WTC11 (cell line): Measurements from ENCODE around the gene TNC. TPM values are rescaled to one million over a fixed set of nuclear protein-coding genes. Genes with fewer than 3 reads are reported as not detected.

Source experiments
- ATAC-seq: fragments of 200-7000 bp; cut with Tn5 transposase; 2 replicates; pipeline ENCODE4 v1.10.0; 2021; ENCODE audit warnings: mild to moderate bottlenecking, moderate library complexity
- CTCF ChIA-PET: fragments of 300-600 bp; sonication (Branson Sonifier 250); formaldehyde crosslinking; loops from one replicate; lab custom pipeline; 2021; ENCODE audit warnings: antibody characterized with exemption; lab: Charles Lee
- POLR2A ChIA-PET: fragments of 350-600 bp; sonication (Branson Sonifier 250); formaldehyde crosslinking; loops from one replicate; lab custom pipeline; 2021; ENCODE audit warnings: antibody characterized with exemption; lab: Charles Lee
- DNase-seq: peaks from one replicate; pipeline ENCODE4 v3.0.0; 2021; ENCODE audit warnings: low spot score
- H3K27ac Mint-ChIP-seq: 2 replicates; pipeline ENCODE4 v1.8.0; 2021; ENCODE audit warnings: mixed read lengths
- H3K27me3 Mint-ChIP-seq: 2 replicates; pipeline ENCODE4 v1.8.0; 2021; ENCODE audit warnings: low read depth, mild to moderate bottlenecking, moderate library complexity, mixed read lengths
- H3K36me3 Mint-ChIP-seq: 2 replicates; pipeline ENCODE4 v1.8.0; 2021; ENCODE audit warnings: mixed read lengths
- H3K4me1 Mint-ChIP-seq: 2 replicates; pipeline ENCODE4 v1.8.0; 2022; ENCODE audit warnings: mixed read lengths
- H3K4me3 Mint-ChIP-seq: 2 replicates; pipeline ENCODE4 v1.8.0; 2021; ENCODE audit warnings: mild to moderate bottlenecking, moderate library complexity, mixed read lengths
- H3K9me3 Mint-ChIP-seq: 2 replicates; pipeline ENCODE4 v1.8.0; 2021; ENCODE audit warnings: mixed read lengths
- ATF2 ChIP-seq: sonication (generic); formaldehyde crosslinking; IDR thresholded peaks from 2 replicates; pipeline ENCODE4 v1.8.1; 2022; ENCODE audit warnings: low read depth, missing genetic modification reagents, borderline replicate concordance
- CDX4 ChIP-seq: fragments of 250-450 bp; sonication (Bioruptor Pico); IDR thresholded peaks from 2 replicates; pipeline ENCODE4 v1.9.0; 2021; ENCODE audit warnings: moderate library complexity, mild to moderate bottlenecking, inconsistent platforms, borderline replicate concordance
- ELF4 ChIP-seq: sonication (generic); formaldehyde crosslinking; IDR thresholded peaks from 2 replicates; pipeline ENCODE4 v1.8.1; 2022; ENCODE audit warnings: low read depth, mild to moderate bottlenecking, moderate library complexity, missing genetic modification reagents
- ERG ChIP-seq: fragments of 250-450 bp; sonication (Bioruptor Pico); IDR thresholded peaks from 2 replicates; pipeline ENCODE4 v1.8.0; 2021; ENCODE audit warnings: mild to moderate bottlenecking
- FOXJ3 ChIP-seq: sonication (generic); formaldehyde crosslinking; IDR thresholded peaks from 2 replicates; pipeline ENCODE4 v1.9.0; 2021; ENCODE audit warnings: missing genetic modification reagents, mild to moderate bottlenecking, borderline replicate concordance
- MAX ChIP-seq: sonication (generic); formaldehyde crosslinking; IDR thresholded peaks from 2 replicates; pipeline ENCODE4 v1.8.0; 2022; ENCODE audit warnings: mild to moderate bottlenecking, missing genetic modification reagents
- PRDM15 ChIP-seq: sonication (generic); formaldehyde crosslinking; IDR thresholded peaks from 2 replicates; pipeline ENCODE4 v1.8.0; 2022; ENCODE audit warnings: missing genetic modification reagents
- PRRX2 ChIP-seq: fragments of 250-450 bp; sonication (Bioruptor Pico); IDR thresholded peaks from 2 replicates; pipeline ENCODE4 v1.8.0; 2021; ENCODE audit warnings: mild to moderate bottlenecking
- SMAD3 ChIP-seq: sonication (generic); formaldehyde crosslinking; IDR thresholded peaks from 2 replicates; pipeline ENCODE4 v1.8.0; 2022; ENCODE audit warnings: missing genetic modification reagents, mild to moderate bottlenecking, borderline replicate concordance
- SMAD4 ChIP-seq: sonication (generic); formaldehyde crosslinking; IDR thresholded peaks from 2 replicates; pipeline ENCODE4 v1.8.0; 2022; ENCODE audit warnings: mild to moderate bottlenecking, missing genetic modification reagents
- SOX15 ChIP-seq: fragments of 250-450 bp; sonication (Bioruptor Pico); IDR thresholded peaks from 2 replicates; pipeline ENCODE4 v1.9.0; 2021; ENCODE audit warnings: mild to moderate bottlenecking
- TCF7 ChIP-seq: sonication (generic); formaldehyde crosslinking; IDR thresholded peaks from 2 replicates; pipeline ENCODE4 v1.8.0; 2022; ENCODE audit warnings: mild to moderate bottlenecking, low read depth, missing genetic modification reagents, moderate library complexity
- ZNF281 ChIP-seq: sonication (generic); formaldehyde crosslinking; IDR thresholded peaks from 2 replicates; pipeline ENCODE4 v1.8.0; 2023; ENCODE audit warnings: mild to moderate bottlenecking, missing genetic modification reagents
- total RNA-seq: library from RNA; stranded (reverse); gene quantifications from 3 replicates; pipeline ENCODE4 v1.2.3, GENCODE V29; 2021

TNC gene
- total RNA-seq, 1 experiment from 2014 or later = 4.5 TPM

- CTCF ChIA-PET = no interaction called here
- no peak for DNase-seq
- Mint-ChIP-seq H3K27ac (no peak overlapping the region), H3K27me3 (peaks cover 65% of the 10 kb centered on the region)
- TF ChIP-seq PRDM15 (CRISPR knock-in tag) = no peak
- TF ChIP-seq ELF4 (CRISPR knock-in tag) = no peak
- TF ChIP-seq PRRX2 (CRISPR knock-in tag) = no peak
- no peak for TF ChIP-seq SOX15
- no peak for TF ChIP-seq ERG (CRISPR knock-in tag)
- TF ChIP-seq ZNF281 (CRISPR knock-in tag) = no peak
- TF ChIP-seq SMAD4 (CRISPR knock-in tag) = no peak
- TF ChIP-seq CDX4 (CRISPR knock-in tag) = no peak
- TF ChIP-seq FOXJ3 (CRISPR knock-in tag) = no peak
- TF ChIP-seq MAX (CRISPR knock-in tag) = no peak
- TF ChIP-seq ATF2 (CRISPR knock-in tag) = no peak
- TF ChIP-seq, all 79 proteins: peak for 0
- Mint-ChIP-seq H3K4me1 (no peaks in the 10 kb centered on the region), H3K4me3 (no peak overlapping the region), H3K36me3 (no peaks in the 10 kb centered on the region), H3K9me3 (no peaks in the 10 kb centered on the region)
- no peak for ATAC-seq
- POLR2A ChIA-PET = no interaction called here
These were observed 127.1 kb downstream of the TNC start for GRCh38 chr9:114990901-114991300.

- TF ChIP-seq TCF7 (CRISPR knock-in tag) (no peak), SMAD3 (CRISPR knock-in tag) (no peak)
- TF ChIP-seq, all 79 proteins: peak for 0
- POLR2A ChIA-PET = no interaction called here
- no peaks in the 10 kb centered on the region for H3K9me3 Mint-ChIP-seq
These were observed 128.2 kb downstream of the TNC start for GRCh38 chr9:114989600-114990410.

More at GRCh38 chr9:114989600-114990410, 128.2 kb downstream of the TNC start:
- peaks cover 72% of the 10 kb centered on the region for H3K27me3 Mint-ChIP-seq
- H3K27ac Mint-ChIP-seq = no peak overlapping the region
- H3K36me3 Mint-ChIP-seq = no peaks in the 10 kb centered on the region
- no peaks in the 10 kb centered on the region for H3K4me1 Mint-ChIP-seq
- CTCF ChIA-PET = no interaction called here
- DNase-seq (no peak), ATAC-seq (no peak)
- H3K4me3 Mint-ChIP-seq = no peak overlapping the region
